Melanocyte of skin (primary cell): ENCODE measurements around the gene EPB41L5. TPM values are rescaled to one million over a fixed set of nuclear protein-coding genes. Genes with fewer than 3 reads are reported as not detected.

Experiments
- small RNA-seq, 2 donors: library from RNA; depleted of rRNA; stranded (forward); fragments of <200 nt; gene quantifications; one replicate each; pipeline ENCODE3, GENCODE V24; 2012
- total RNA-seq, 2 donors: library from RNA; depleted of rRNA; stranded (reverse); fragments of >200 nt; gene quantifications; 2 replicates each; pipeline ENCODE4 v1.2.3, GENCODE V29; 2012

EPB41L5 gene
- total RNA-seq = 10 to 100 TPM; 10.3 to 15.8 TPM

DNA sequence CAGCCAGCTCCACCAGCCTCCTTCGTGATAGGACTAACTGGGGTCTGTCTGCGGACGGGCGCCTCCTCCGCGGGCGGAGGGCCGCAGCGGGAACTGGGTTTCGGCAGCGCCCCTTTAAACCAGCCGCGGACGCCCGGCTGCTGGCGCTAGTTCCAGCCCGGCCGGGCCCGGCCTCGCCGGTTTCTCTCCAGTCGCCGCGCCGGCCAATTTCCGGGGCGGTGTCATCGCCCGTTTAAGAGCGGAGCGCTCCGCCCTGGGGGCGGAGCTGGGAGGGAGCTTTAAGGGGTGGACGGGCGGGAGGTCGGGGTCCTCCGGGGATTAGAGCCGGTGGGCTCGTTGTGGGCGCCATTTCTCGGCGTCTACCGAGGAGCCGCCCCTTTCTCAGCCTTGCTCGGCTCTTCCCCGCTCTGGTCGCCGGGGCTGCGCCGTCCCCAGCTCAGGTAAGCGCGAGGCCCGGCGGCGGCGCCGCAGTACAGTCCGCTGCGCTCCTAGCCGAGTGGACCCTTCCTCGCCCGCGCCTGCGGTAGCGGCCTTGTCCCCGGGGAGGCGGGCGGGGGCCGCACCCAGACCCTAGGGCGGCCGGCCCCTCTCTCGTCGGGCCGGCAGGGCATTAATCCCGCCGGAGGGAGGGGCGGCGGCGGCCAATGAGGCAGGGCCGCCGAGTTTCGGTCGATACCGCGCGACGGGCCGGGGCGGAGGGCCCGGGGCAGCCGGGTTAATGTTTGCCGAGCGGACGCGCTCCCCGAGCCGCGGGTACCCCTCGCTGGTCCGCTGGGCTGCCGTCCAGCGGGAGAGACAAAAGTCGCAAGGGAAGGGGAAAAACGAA, at the start of gene EPB41L5:
Gene EPB41L5 (plus strand): TSS at position 307 of the 826 bp plus-strand sequence. CDS start 6,008 bp downstream, outside the sequence.

DNA sequence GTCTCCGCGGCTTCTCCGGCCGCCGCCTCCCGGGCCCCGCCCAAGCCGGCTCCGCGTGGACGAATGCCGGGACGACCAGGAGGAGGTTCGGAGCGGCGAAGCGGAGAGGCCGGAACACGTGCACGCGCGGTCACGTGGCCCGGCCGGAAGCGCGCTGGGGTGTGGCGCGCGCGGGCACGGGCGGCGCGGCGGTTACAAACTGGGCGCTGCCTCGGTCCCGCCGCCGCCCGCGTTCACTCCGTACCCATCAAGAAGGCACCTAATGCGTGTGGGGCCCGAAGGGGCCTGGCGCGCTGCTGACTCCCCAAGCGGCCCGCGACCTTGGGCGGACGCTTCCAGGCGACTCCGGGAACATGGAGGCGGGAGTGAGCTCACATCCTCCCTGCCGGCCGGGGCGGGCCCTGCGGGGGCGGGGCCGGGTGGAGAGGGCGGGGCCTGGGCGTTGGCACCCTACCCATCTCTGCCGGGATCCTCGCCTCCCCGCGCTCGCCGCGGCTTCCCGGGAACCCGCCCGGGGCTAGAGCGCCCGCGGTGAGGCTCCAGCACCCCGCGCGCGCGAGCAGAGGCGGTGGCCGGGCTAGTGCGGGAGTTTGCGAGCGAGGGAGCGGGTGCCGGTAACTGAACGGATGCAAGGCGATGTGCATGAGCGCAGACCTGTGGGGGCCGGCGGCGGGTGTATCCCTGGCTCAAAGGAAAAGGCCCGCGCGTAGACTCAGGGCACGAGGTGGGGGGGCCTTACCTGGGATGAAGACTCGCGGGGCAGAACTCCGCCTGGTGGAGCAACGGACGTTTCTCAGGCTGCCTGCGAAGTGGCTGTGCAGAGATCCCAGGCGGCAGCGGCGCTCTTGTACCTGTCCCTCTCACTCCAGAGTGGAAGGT, 210.4 kb downstream of the EPB41L5 start, which contains the start of gene TMEM185B:
Gene TMEM185B (minus strand): TSS at position 367 of the 879 bp plus-strand sequence. CDS start 424 bp downstream, outside the sequence.

Small RNA genes lying within 50 kb of the gene (small RNA-seq; reads per million reads assigned to genes)
- 0 reads per million in 2 donors for gene MTND4LP14
- 0 reads per million in 2 donors for gene RF00019

Other genes starting within 250 kb of the EPB41L5 start
- gene TMEM185B, start 210.3 kb downstream of the EPB41L5 start, total RNA-seq = 10 to 100 TPM; 19.6 to 22.3 TPM
- 10 to 100 TPM; 20.0 to 38.3 TPM for gene RALB, start 239.8 kb downstream of the EPB41L5 start, total RNA-seq